ENCODE results near the gene CERS6.

- no peak for TF ChIP-seq CTCF (IDR thresholded peaks at IDR 0.05; ENCODE audit: low read depth, low read length)
- TF ChIP-seq POLR2A (IDR thresholded peaks at IDR 0.05; ENCODE audit: extremely low read depth, insufficient read length) = no peak
Measured at GRCh38 chr2:168801961-168802858, 346.1 kb downstream of the CERS6 start, which contains the start of gene NOSTRIN.
